PC-9 (cell line): Measurements from ENCODE around the gene DCAF4L1.

Experiments
- EZH2 ChIP-seq: fragments of 200-600 bp; sonication (generic); IDR thresholded peaks from 2 replicates; pipeline ENCODE4 v1.8.0; 2017; ENCODE audit warnings: antibody characterized with exemption, low read depth
- TF ChIP-seq, protein P1 (sequence below): fragments of 200-600 bp; sonication (generic); conservative IDR thresholded peaks from 2 replicates; pipeline ENCODE4 v1.6.1; 2017; ENCODE audit warnings: mixed run types, antibody characterized with exemption, mild to moderate bottlenecking, moderate library complexity

- TF ChIP-seq, protein P1, sequence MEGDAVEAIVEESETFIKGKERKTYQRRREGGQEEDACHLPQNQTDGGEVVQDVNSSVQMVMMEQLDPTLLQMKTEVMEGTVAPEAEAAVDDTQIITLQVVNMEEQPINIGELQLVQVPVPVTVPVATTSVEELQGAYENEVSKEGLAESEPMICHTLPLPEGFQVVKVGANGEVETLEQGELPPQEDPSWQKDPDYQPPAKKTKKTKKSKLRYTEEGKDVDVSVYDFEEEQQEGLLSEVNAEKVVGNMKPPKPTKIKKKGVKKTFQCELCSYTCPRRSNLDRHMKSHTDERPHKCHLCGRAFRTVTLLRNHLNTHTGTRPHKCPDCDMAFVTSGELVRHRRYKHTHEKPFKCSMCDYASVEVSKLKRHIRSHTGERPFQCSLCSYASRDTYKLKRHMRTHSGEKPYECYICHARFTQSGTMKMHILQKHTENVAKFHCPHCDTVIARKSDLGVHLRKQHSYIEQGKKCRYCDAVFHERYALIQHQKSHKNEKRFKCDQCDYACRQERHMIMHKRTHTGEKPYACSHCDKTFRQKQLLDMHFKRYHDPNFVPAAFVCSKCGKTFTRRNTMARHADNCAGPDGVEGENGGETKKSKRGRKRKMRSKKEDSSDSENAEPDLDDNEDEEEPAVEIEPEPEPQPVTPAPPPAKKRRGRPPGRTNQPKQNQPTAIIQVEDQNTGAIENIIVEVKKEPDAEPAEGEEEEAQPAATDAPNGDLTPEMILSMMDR = no peak
- no peak for TF ChIP-seq EZH2
Observed at GRCh38 chr4:41989994-41990364, 8.4 kb downstream of the DCAF4L1 start.
